Activated CD8-positive, alpha-beta memory T cell treated with anti-CD3 and anti-CD28 coated beads, Interleukin-2, amount 50 U/mL, for 1 hour (primary cell): ENCODE data around the gene SOX2.
"Not testable (repeated sequence)": the region's sequence is repeated elsewhere in the genome, so short reads cannot be mapped to it uniquely, and the experiment has no call there.

Source experiments
- DNase-seq: peaks from one replicate; pipeline ENCODE4 v3.0.0-alpha.2; 2020; ENCODE audit errors: extremely low read depth

Gene SOX2

GRCh38 chr3:181757694-181758306 lies 46.1 kb downstream of the SOX2 start:
- DNase-seq: no peak

- DNase-seq: no peak
Observed at GRCh38 chr3:181761906-181762305, 50.2 kb downstream of the SOX2 start.

- DNase-seq: not testable (repeated sequence)
Observed at GRCh38 chr3:181764033-181764432, 52.3 kb downstream of the SOX2 start.
